GM23248 (cell line): ENCODE data around the gene KRTAP2-1. TPM values are rescaled to one million over a fixed set of nuclear protein-coding genes. Genes with fewer than 3 reads are reported as not detected.

Source experiments
- DNase-seq: peaks from one replicate; pipeline ENCODE4 v3.0.0-alpha.2; 2015
- H2AFZ ChIP-seq: fragments of 200-600 bp; sonication (generic); 2 replicates; pipeline ENCODE4 v1.6.1; 2016; ENCODE audit warnings: antibody characterized with exemption
- H3F3A ChIP-seq: fragments of 200-600 bp; sonication (generic); 2 replicates; pipeline ENCODE4 v1.6.1; 2016; ENCODE audit warnings: mild to moderate bottlenecking, antibody characterized with exemption, mixed run types; ENCODE audit not compliant: insufficient read depth
- H3K27ac ChIP-seq: fragments of 200-600 bp; sonication (generic); 2 replicates; pipeline ENCODE4 v1.5.1; 2016; ENCODE audit warnings: mild to moderate bottlenecking
- H3K27me3 ChIP-seq: fragments of 200-600 bp; sonication (generic); replicated peaks from 2 replicates; pipeline ENCODE4 v1.6.1; 2016; ENCODE audit warnings: mild to moderate bottlenecking; ENCODE audit not compliant: insufficient read depth
- H3K36me3 ChIP-seq: fragments of 200-600 bp; sonication (generic); 2 replicates; pipeline ENCODE4 v1.6.1; 2016; ENCODE audit warnings: low read depth, mild to moderate bottlenecking
- H3K4me1 ChIP-seq: fragments of 200-600 bp; sonication (generic); 2 replicates; pipeline ENCODE4 v1.6.1; 2016; ENCODE audit warnings: mild to moderate bottlenecking; ENCODE audit not compliant: insufficient read depth
- H3K4me2 ChIP-seq: fragments of 200-600 bp; sonication (generic); one replicate; pipeline ENCODE4 v1.6.1; 2016; ENCODE audit warnings: mild to moderate bottlenecking; ENCODE audit not compliant: unreplicated experiment
- H3K4me3 ChIP-seq: fragments of 200-600 bp; sonication (generic); 2 replicates; pipeline ENCODE4 v1.5.1; 2016; ENCODE audit warnings: mild to moderate bottlenecking
- H3K79me2 ChIP-seq: fragments of 200-600 bp; sonication (generic); 2 replicates; pipeline ENCODE4 v1.6.1; 2016; ENCODE audit warnings: mild to moderate bottlenecking; ENCODE audit not compliant: insufficient read depth
- H3K9ac ChIP-seq: fragments of 200-600 bp; sonication (generic); 2 replicates; pipeline ENCODE4 v1.6.1; 2016; ENCODE audit warnings: mild to moderate bottlenecking
- H3K9me2 ChIP-seq: fragments of 200-600 bp; sonication (generic); 2 replicates; pipeline ENCODE4 v1.6.1; 2016; ENCODE audit warnings: mixed run types, mild to moderate bottlenecking, moderate library complexity; ENCODE audit not compliant: insufficient read depth
- H3K9me3 ChIP-seq: fragments of 200-600 bp; sonication (generic); one replicate; pipeline ENCODE4 v1.6.1; 2017; ENCODE audit warnings: low read depth
- H4K20me1 ChIP-seq: fragments of 200-600 bp; sonication (generic); 2 replicates; pipeline ENCODE4 v1.6.0; 2016; ENCODE audit not compliant: insufficient read depth
- EZH2 ChIP-seq: fragments of 200-600 bp; sonication (generic); IDR thresholded peaks from 2 replicates; pipeline ENCODE4 v1.6.1; 2018; ENCODE audit warnings: antibody characterized with exemption, mild to moderate bottlenecking; ENCODE audit not compliant: insufficient read depth, poor library complexity, severe bottlenecking
- EZH2phosphoT487 ChIP-seq: fragments of 200-600 bp; sonication (generic); IDR thresholded peaks from 2 replicates; pipeline ENCODE4 v1.6.1; 2018; ENCODE audit warnings: antibody characterized with exemption, moderate library complexity, mild to moderate bottlenecking, low read depth; ENCODE audit not compliant: insufficient read depth
- WGBS, 2 experiments: methylation state at CpG; one replicate each; pipeline ENCODE4 v1.1.6; 2015 to 2017; ENCODE audit warnings: low lambda C conversion rate in 2 of 2, low coverage in 1 of 2; ENCODE audit errors: missing lambda C conversion rate in 2 of 2; 5-methylcytosine and 5-hydroxymethylcytosine counted together
- in situ Hi-C: fragments of 300-500 bp; cut with MboI; formaldehyde crosslinking; loops from 2 replicates; pipeline ENCODE4 v1.15.0; 2020
- polyA plus RNA-seq: library from polyadenylated mRNA; unstranded; fragments of >200 nt; fragmentation: Nextera tagmentation; extraction: Ambion mirVana; gene quantifications from 2 replicates; pipeline ENCODE4 v1.2.1, GENCODE V29; 2016
- total RNA-seq: library from RNA; depleted of rRNA; stranded (reverse); fragments of >200 nt; shearing (Covaris generic); gene quantifications from 2 replicates; pipeline ENCODE4 v1.2.3, GENCODE V29; 2014

KRTAP2-1 gene
- total and polyA plus RNA-seq, 2 experiments from 2014 or later: not detected

DNA sequence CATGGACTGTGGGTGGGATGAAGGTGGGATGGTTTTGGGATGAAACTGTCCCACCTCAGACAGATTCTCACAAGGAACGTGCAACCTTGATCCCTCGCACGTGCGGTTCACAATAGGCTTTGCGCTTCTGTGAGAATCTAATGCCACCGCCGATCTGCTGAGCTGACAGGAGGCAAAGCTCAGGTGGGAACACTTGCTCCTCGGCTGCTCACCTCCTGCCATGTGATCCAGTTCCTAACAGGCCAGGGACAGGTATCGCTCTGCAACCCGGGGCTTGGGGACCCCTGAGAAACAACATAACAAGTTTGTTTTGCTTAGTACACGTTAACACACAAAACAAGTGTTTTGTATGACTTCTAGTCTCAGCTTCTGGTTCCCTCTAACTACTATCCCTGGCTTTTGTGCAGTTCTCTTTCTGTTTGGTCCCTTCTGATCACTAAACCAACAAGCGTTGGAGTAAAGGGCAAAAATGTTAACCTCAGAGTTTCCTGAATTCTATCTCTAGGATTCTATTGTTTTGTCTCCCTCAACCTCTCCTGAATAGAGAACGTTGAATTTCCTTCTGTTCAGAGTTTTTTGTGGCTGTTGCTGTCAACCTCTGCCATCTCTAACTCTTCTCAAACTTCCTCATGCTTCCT is 30.4 kb downstream of the KRTAP2-1 start:
- Histone ChIP-seq H3K36me3 (no peaks in the 10 kb centered on the region), H4K20me1 (no peaks in the 10 kb centered on the region), H3K9ac (no peak overlapping the region), H3K27me3 (no peaks in the 10 kb centered on the region), H3K4me3 (no peak overlapping the region), H3K9me3 (no peaks in the 10 kb centered on the region), H3K9me2 (no peaks in the 10 kb centered on the region), H3K4me2 (no peak overlapping the region), H2AFZ (no peak overlapping the region), H3K79me2 (no peaks in the 10 kb centered on the region), H3K4me1 (peaks cover 16% of the 10 kb centered on the region), H3F3A (peaks cover 28% of the 10 kb centered on the region), H3K27ac (no peak overlapping the region)
- in situ Hi-C loops: no loop called here
- 90 to 92% methylated on average over 13 of the region's 13 CpGs for WGBS, 2 experiments
- DNase-seq: no peak
- TF ChIP-seq EZH2phosphoT487 (no peak), EZH2 (no peak)

- WGBS, 2 experiments: 74 to 78% methylated on average over 7 of the region's 7 CpGs
- peaks cover 28% of the 10 kb centered on the region for H3F3A ChIP-seq
- no peaks in the 10 kb centered on the region for H3K9me3 ChIP-seq
- peaks cover 16% of the 10 kb centered on the region for H3K4me1 ChIP-seq
- no peak overlapping the region for H2AFZ ChIP-seq
- no peak overlapping the region for H3K4me3 ChIP-seq
- no peak for DNase-seq
- no peak overlapping the region for H3K9ac ChIP-seq
- no peaks in the 10 kb centered on the region for H3K36me3 ChIP-seq
- H3K79me2 ChIP-seq: no peaks in the 10 kb centered on the region
- no peaks in the 10 kb centered on the region for H3K27me3 ChIP-seq
- TF ChIP-seq EZH2: no peak
- no peak for TF ChIP-seq EZH2phosphoT487
- no peaks in the 10 kb centered on the region for H4K20me1 ChIP-seq
- no peak overlapping the region for H3K27ac ChIP-seq
- H3K9me2 ChIP-seq: no peaks in the 10 kb centered on the region
- no peak overlapping the region for H3K4me2 ChIP-seq
- in situ Hi-C loops: no loop called here
Observed at GRCh38 chr17:41015454-41015853, 31.7 kb downstream of the KRTAP2-1 start.

- no peaks in the 10 kb centered on the region for H4K20me1 ChIP-seq
- H3K4me3 ChIP-seq: no peak overlapping the region
- H2AFZ ChIP-seq: no peak overlapping the region
- H3K4me1 ChIP-seq: peaks cover 16% of the 10 kb centered on the region
- H3K27me3 ChIP-seq: no peaks in the 10 kb centered on the region
- in situ Hi-C loops: no loop called here
- TF ChIP-seq EZH2 (no peak), EZH2phosphoT487 (no peak)
- no peaks in the 10 kb centered on the region for H3K9me3 ChIP-seq
- peaks cover 28% of the 10 kb centered on the region for H3F3A ChIP-seq
- no peaks in the 10 kb centered on the region for H3K36me3 ChIP-seq
- 0 to 13% methylated on average over 1 of the region's 1 CpG for WGBS, 2 experiments
- H3K27ac ChIP-seq: peak overlapping the region; percentile 60
- peak; percentile 79 for DNase-seq
- H3K9ac ChIP-seq: no peak overlapping the region
- H3K9me2 ChIP-seq: no peaks in the 10 kb centered on the region
- H3K4me2 ChIP-seq: peak overlapping the region; percentile 16
- H3K79me2 ChIP-seq: no peaks in the 10 kb centered on the region
Observed at GRCh38 chr17:41013606-41014005, 33.5 kb downstream of the KRTAP2-1 start.

- peak overlapping the region; percentile 16 for H3K4me2 ChIP-seq
- DNase-seq: peak; percentile 81
- in situ Hi-C loops: no loop called here
Observed at GRCh38 chr17:41013181-41013580, 33.9 kb downstream of the KRTAP2-1 start.

More at GRCh38 chr17:41013181-41013580, 33.9 kb downstream of the KRTAP2-1 start:
- no peaks in the 10 kb centered on the region for H3K9me3 ChIP-seq
- no peak for TF ChIP-seq EZH2
- TF ChIP-seq EZH2phosphoT487: no peak
- H3K36me3 ChIP-seq: no peaks in the 10 kb centered on the region
- no peaks in the 10 kb centered on the region for H4K20me1 ChIP-seq
- H3K9me2 ChIP-seq: no peaks in the 10 kb centered on the region
- H3K4me3 ChIP-seq: no peak overlapping the region
- H3F3A ChIP-seq: peaks cover 28% of the 10 kb centered on the region
- H3K27ac ChIP-seq: peak overlapping the region; percentile 60
- H3K79me2 ChIP-seq: no peaks in the 10 kb centered on the region
- no peak overlapping the region for H3K9ac ChIP-seq
- peaks cover 16% of the 10 kb centered on the region for H3K4me1 ChIP-seq
- no peaks in the 10 kb centered on the region for H3K27me3 ChIP-seq
- WGBS, 2 experiments: 8 to 10% methylated on average over 3 of the region's 3 CpGs
- H2AFZ ChIP-seq: peak overlapping the region; percentile 34
